K562 (cell line): Measurements from ENCODE around the gene KIAA1958. TPM values are rescaled to one million over a fixed set of nuclear protein-coding genes. Genes with fewer than 3 reads are reported as not detected.

ENCODE experiments used
- ATAC-seq: fragments of 200-7000 bp; cut with Tn5 transposase; 3 replicates; pipeline ENCODE4 v1.9.1; 2020; ENCODE audit warnings: moderate library complexity
- BruUV-seq: library from RNA; stranded (reverse); fragments of 400-500 nt; replicated peaks from 2 replicates; lab custom pipeline; 2021; lab: Mats Ljungman, UMichigan
- CTCF ChIA-PET: fragments of 300-600 bp; formaldehyde crosslinking; extraction: SDS; loops from one replicate; lab custom pipeline; 2021; ENCODE audit warnings: low intra/inter-chr PET ratio; lab: Yijun Ruan, JAX
- POLR2A ChIA-PET: fragments of 300-600, 350-650 bp; sonication (Branson Sonifier 250); formaldehyde crosslinking; extraction: SDS; loops from one replicate; lab custom pipeline; 2021; ENCODE audit warnings: antibody characterized with exemption, inconsistent platforms; lab: Yijun Ruan, JAX
- DNase-seq, 4 experiments: peaks; one replicate each; pipeline versions ENCODE4 v3.0.0 to v3.0.0-alpha.2; 2011 to 2018; ENCODE audit warnings: low spot score in 3 of 4, mixed read lengths in 3 of 4; ENCODE audit errors: extremely low read depth in 1 of 4
- FAIRE-seq: peaks from 2 replicates; lab custom pipeline; 2011; peaks lifted over from hg19 to GRCh38; lab: Jason Lieb, UNC
- H2AFZ ChIP-seq: 2 replicates; pipeline ENCODE4 v1.6.0; 2011; ENCODE audit warnings: low read depth, low read length, control low read depth, inconsistent platforms
- H3K27ac ChIP-seq: fragments of 200-600 bp; 3 replicates; pipeline ENCODE4 v1.8.0; 2011; ENCODE audit warnings: low read depth, mild to moderate bottlenecking, control low read depth, inconsistent platforms, low read length, moderate library complexity, mixed read lengths; ENCODE audit errors: extremely low read depth
- H3K27me3 ChIP-seq, 2 experiments: fragments of 300-600 bp in 1 of 2; 2 replicates in 1 of 2; 3 replicates in 1 of 2; pipeline versions ENCODE4 v1.6.0 to v1.8.0; 2011; ENCODE audit warnings: inconsistent platforms in 2 of 2, low read length in 2 of 2, mild to moderate bottlenecking in 1 of 2, mixed read lengths in 1 of 2, moderate library complexity in 1 of 2; ENCODE audit not compliant: control insufficient read depth in 2 of 2, insufficient read depth in 2 of 2
- H3K36me3 ChIP-seq: fragments of 300-600 bp; 3 replicates; pipeline ENCODE4 v1.8.0; 2011; ENCODE audit warnings: mild to moderate bottlenecking, low read length, inconsistent platforms; ENCODE audit not compliant: control insufficient read depth, insufficient read depth
- H3K4me1 ChIP-seq, 2 experiments: fragments of 200-600 bp in 1 of 2; replicated peaks in 1 of 2; 2 replicates in 1 of 2; 3 replicates in 1 of 2; pipeline versions ENCODE4 v1.5.1 to v1.8.0; 2011; ENCODE audit warnings: inconsistent platforms in 2 of 2, low read length in 2 of 2, mild to moderate bottlenecking in 1 of 2, mixed read lengths in 1 of 2, moderate library complexity in 1 of 2; ENCODE audit not compliant: control insufficient read depth in 2 of 2, insufficient read depth in 2 of 2
- H3K4me2 ChIP-seq: 2 replicates; pipeline ENCODE4 v1.6.1; 2011; ENCODE audit warnings: low read length, control low read depth, inconsistent platforms, mixed read lengths; ENCODE audit not compliant: insufficient read depth
- H3K4me3 ChIP-seq: fragments of 200-600 bp; sonication (generic), shearing (Covaris generic); 2 replicates; pipeline ENCODE4 v1.5.1; 2016; ENCODE audit warnings: control low read depth, inconsistent platforms
- H3K79me2 ChIP-seq: fragments of 200-600 bp; 3 replicates; pipeline ENCODE4 v1.8.0; 2011; ENCODE audit warnings: low read length, inconsistent platforms; ENCODE audit not compliant: control insufficient read depth, insufficient read depth
- H3K9ac ChIP-seq, 2 experiments: 2 replicates each; pipeline versions ENCODE4 v1.6.0 to v1.6.1; 2011; ENCODE audit warnings: low read depth in 2 of 2, low read length in 2 of 2, control low read depth in 1 of 2, inconsistent platforms in 1 of 2, mild to moderate bottlenecking in 1 of 2, mixed read lengths in 1 of 2; ENCODE audit not compliant: insufficient read depth in 1 of 2
- H3K9me1 ChIP-seq: one replicate; pipeline ENCODE4 v1.6.0; 2011; ENCODE audit warnings: inconsistent platforms, mild to moderate bottlenecking, low read length, moderate library complexity; ENCODE audit not compliant: control insufficient read depth, insufficient read depth
- H3K9me3 ChIP-seq: replicated peaks from 2 replicates; pipeline ENCODE4 v1.5.1; 2011; ENCODE audit warnings: low read depth, low read length, inconsistent platforms; ENCODE audit not compliant: control insufficient read depth, insufficient read depth
- H4K20me1 ChIP-seq: replicated peaks from 2 replicates; pipeline ENCODE4 v1.6.1; 2011; ENCODE audit warnings: low read length, inconsistent platforms, mixed read lengths; ENCODE audit not compliant: control insufficient read depth, insufficient read depth
- CHD7 ChIP-seq: fragments of 200-600 bp; sonication (generic); IDR thresholded peaks from one replicate; pipeline ENCODE4 v1.6.1; 2012; ENCODE audit warnings: mild to moderate bottlenecking, low read depth, low read length, inconsistent platforms
- MTF1 ChIP-seq: fragments of 250-450 bp; sonication (Bioruptor Pico); IDR thresholded peaks from 2 replicates; pipeline ENCODE4 v1.9.0; 2021; ENCODE audit warnings: moderate library complexity, mild to moderate bottlenecking, inconsistent platforms, borderline replicate concordance
- SRSF1 ChIP-seq: fragments of 200-400 bp; formaldehyde crosslinking; IDR thresholded peaks from 2 replicates; pipeline ENCODE4 v1.6.1; 2017; ENCODE audit warnings: mild to moderate bottlenecking, low read depth, low read length, moderate library complexity
- ZNF263 ChIP-seq: sonication (generic); formaldehyde crosslinking; IDR thresholded peaks from 2 replicates; pipeline ENCODE4 v1.8.0; 2022; ENCODE audit warnings: mild to moderate bottlenecking, missing genetic modification reagents, borderline replicate concordance
- ZNF592 ChIP-seq: fragments of 450-650 bp; IDR thresholded peaks from 2 replicates; pipeline ENCODE4 v1.6.1; 2017; ENCODE audit warnings: antibody characterized with exemption, mild to moderate bottlenecking
- WGBS: fragments of 100-300 bp; shearing (Covaris generic); methylation state at CpG from one replicate; pipeline ENCODE4 v1.1.6; 2016; ENCODE audit warnings: low coverage, mixed read lengths; ENCODE audit not compliant: insufficient coverage; ENCODE audit errors: missing lambda C conversion rate; 5-methylcytosine and 5-hydroxymethylcytosine counted together
- in situ Hi-C: fragments of 300-500 bp; cut with MboI; formaldehyde crosslinking; loops from 4 replicates; pipeline ENCODE4 v1.15.0; 2018; ENCODE audit warnings: inconsistent platforms, mixed read lengths
- intact Hi-C: fragments of 100-400 bp; cut with micrococcal nuclease; formaldehyde crosslinking; loops from 2 replicates; pipeline ENCODE4 v1.14.2; 2022
- polyA plus RNA-seq, 8 experiments: library from polyadenylated mRNA; depleted of rRNA in 4 of 8; stranded (reverse) in 5 of 8; unstranded in 3 of 8; fragments of >200 nt; fragmentation: Nextera tagmentation in 2 of 8; fragmentation: Illumina TruSeq in 1 of 8; extraction: Ambion mirVana in 2 of 8; extraction: Trizol in 1 of 8; gene quantifications; 2 replicates each; pipeline versions ENCODE4 v1.2.1 to v1.2.3, GENCODE V29; 2011 to 2014; ENCODE audit warnings: inconsistent platforms in 1 of 8, missing spikeins in 1 of 8
- total RNA-seq, 7 experiments: library from RNA; depleted of rRNA in 6 of 7; stranded (reverse); fragments of >200 nt in 6 of 7; fragmentation: Illumina TruSeq in 2 of 7; extraction: Trizol in 2 of 7; gene quantifications; 2 replicates each; pipeline versions ENCODE4 v1.2.1 to v1.2.3, GENCODE V29; 2011 to 2021; ENCODE audit warnings: low replicate concordance in 1 of 7

Gene KIAA1958
- total and polyA plus RNA-seq, 9 of the 15 experiments (the other 6 are each of a cell fraction or from before 2014, with no cell fraction given), result 1.1 to 16.0 (median 10.1) TPM

GRCh38 chr9:112472996-112473395, 13.6 kb upstream of the KIAA1958 start:
- intact Hi-C loops (no loop called here), in situ Hi-C loops (no loop called here)
- Histone ChIP-seq H2AFZ (no peak overlapping the region), H4K20me1 (no peaks in the 10 kb centered on the region), H3K27me3 (no peaks in the 10 kb centered on the region), H3K4me3 (no peak overlapping the region), H3K36me3 (peaks cover 6% of the 10 kb centered on the region; the same call in 1 of the 3 replicates), H3K4me2 (no peak overlapping the region), H3K9me3 (no peaks in the 10 kb centered on the region), H3K27ac (no peak overlapping the region), H3K9me1 (no peaks in the 10 kb centered on the region), H3K4me1 (no peaks in the 10 kb centered on the region), H3K9ac (no peak overlapping the region), H3K79me2 (no peaks in the 10 kb centered on the region)
- WGBS, result 63% methylated on average over 3 of the region's 3 CpGs
- no TSS peak for BruUV-seq
- POLR2A ChIA-PET, result interaction anchor here (0.6 to 0.9 kb wide), 2 partner anchors 11 to 41 kb away, joined by 3 read pairs; no protein-coding TSS in a partner anchor
- DNase-seq, result no peak
- no peak for FAIRE-seq
- CTCF ChIA-PET, result no interaction called here
- no peak for ATAC-seq
- TF ChIP-seq CHD7 (no peak), ZNF263 (CRISPR knock-in tag) (no peak), SRSF1 (no peak), MTF1 (CRISPR knock-in tag) (no peak), ZNF592 (no peak)
